Right cardiac atrium (tissue), 5 donors: ENCODE results near the gene CRBN. TPM values are rescaled to one million over a fixed set of nuclear protein-coding genes. Genes with fewer than 3 reads are reported as not detected.

Experiments used
- ATAC-seq, 2 donors: fragments of 200-7000 bp; cut with Tn5 transposase; one replicate each; pipeline versions ENCODE4 v1.8.0 to v1.9.1; 2020; ENCODE audit warnings: moderate library complexity in 2 of 2, mild to moderate bottlenecking in 1 of 2
- DNase-seq, 3 donors: peaks; one replicate each; pipeline ENCODE4 v3.0.0-alpha.2; 2020
- H3K27ac ChIP-seq: one replicate; pipeline ENCODE4 v1.5.1; 2013; ENCODE audit warnings: mild to moderate bottlenecking, low read length, control low read depth, moderate library complexity
- H3K27me3 ChIP-seq: one replicate; pipeline ENCODE4 v1.6.1; 2013; ENCODE audit not compliant: control insufficient read depth, insufficient read depth
- H3K4me1 ChIP-seq: one replicate; pipeline ENCODE4 v1.6.1; 2013; ENCODE audit warnings: low read length; ENCODE audit not compliant: control insufficient read depth, insufficient read depth
- H3K4me3 ChIP-seq: one replicate; pipeline ENCODE4 v1.5.1; 2013; ENCODE audit warnings: low read length, control low read depth
- H3K9me3 ChIP-seq: one replicate; pipeline ENCODE4 v1.6.1; 2013; ENCODE audit warnings: low read length; ENCODE audit not compliant: control insufficient read depth
- WGBS: extraction: QIAGEN DNeasy Blood & Tissue Kit; methylation state at CpG from one replicate; pipeline ENCODE4 v1.1.7; 2013; 5-methylcytosine and 5-hydroxymethylcytosine counted together
- intact Hi-C, 4 donors: fragments of 100-400 bp; cut with DNase I; formaldehyde crosslinking; loops; one replicate each; pipeline versions ENCODE4 v1.11.0 to v1.14.0; 2022 to 2023
- polyA plus RNA-seq: library from polyadenylated mRNA; stranded (reverse); fragments of 200-250 nt; gene quantifications from one replicate; pipeline ENCODE4 v1.2.3, GENCODE V29; 2013
- total RNA-seq, 4 donors: library from RNA; stranded (reverse); fragmentation: NEBNext Ultra II Directional; extraction: Animal tissue kit (Norgen Biotek cat#: 25700); gene quantifications; one replicate each; pipeline ENCODE4 v1.2.1, GENCODE V29; 2021
- donor health status: healthy with polysubstance abuse.
- donor health status: DM: no; HTN: yes; CAD: no.
- donor health status: DM: no; HTN: no; CAD: no.
- donor health status: DM: no; HTN: yes; CAD: no; lungs with severe emphysema.
- donor health status: DM: yes; HTN: yes; CAD: no.

CRBN gene
- total and polyA plus RNA-seq, 5 donors: 24.5 to 56.8 (median 41.9) TPM

DNA sequence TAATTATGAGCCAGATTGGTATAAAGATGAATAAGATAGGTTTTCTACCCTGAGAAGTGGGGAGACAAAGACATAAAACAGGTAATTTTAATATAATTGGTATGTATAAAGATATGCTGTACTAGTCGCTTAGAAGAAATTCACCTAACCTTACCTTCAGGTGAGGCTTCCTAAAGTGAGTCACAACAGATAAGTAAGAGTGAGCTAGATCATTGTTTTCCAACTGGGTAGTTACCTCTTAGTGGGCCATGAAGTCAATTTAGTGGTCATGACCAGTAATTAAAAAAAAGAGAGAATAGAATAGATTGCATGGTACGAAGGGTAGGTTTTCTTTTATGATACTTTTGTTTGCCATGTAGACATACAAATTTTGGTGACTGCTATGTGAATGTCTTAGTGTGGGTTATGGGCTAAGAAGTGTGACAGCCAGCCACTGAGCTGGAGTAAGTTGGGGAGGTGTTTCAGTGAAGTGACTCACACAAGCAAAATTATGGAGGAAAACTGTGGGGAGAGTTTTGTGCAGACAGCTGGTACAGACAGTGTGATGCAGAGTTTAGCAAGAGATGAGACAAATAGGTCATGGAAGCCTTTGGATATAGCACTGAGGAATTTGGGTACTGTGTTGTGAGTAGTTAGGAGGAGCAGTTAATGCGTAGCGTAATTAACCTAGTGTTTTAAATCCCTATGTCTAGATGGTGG is 44.6 kb downstream of the CRBN start:
- intact Hi-C loops: no loop called here
- WGBS: 96% methylated on average over 4 of the region's 4 CpGs
- H3K27ac ChIP-seq: no peak overlapping the region
- DNase-seq (no peak), ATAC-seq (no peak)
- H3K4me3 ChIP-seq: no peak overlapping the region
- H3K9me3 ChIP-seq: no peaks in the 10 kb centered on the region
- H3K4me1 ChIP-seq: peaks cover 2% of the 10 kb centered on the region
- H3K27me3 ChIP-seq: no peaks in the 10 kb centered on the region

DNA sequence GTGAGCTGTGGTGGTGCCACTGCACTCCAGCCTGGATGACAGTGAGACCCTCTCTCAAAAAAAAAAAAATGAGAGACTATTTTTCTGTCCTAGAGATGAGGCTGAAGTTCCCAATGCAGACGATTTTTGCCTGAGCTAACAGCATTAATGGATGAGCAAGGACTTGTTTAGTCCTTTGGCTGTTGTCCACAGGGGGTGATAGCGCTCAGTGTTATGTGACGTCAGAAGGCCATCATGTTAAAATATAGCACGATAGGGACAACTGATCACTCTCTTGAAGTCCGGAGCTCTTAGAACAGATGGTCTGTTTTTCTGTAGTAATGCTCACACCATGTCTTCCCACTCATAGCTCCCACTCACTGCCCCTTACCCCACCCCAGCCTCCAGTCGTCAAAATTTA is 46.0 kb downstream of the CRBN start:
- ATAC-seq (no peak), DNase-seq (no peak)
- H3K27ac ChIP-seq: no peak overlapping the region
- H3K4me1 ChIP-seq: peaks cover 2% of the 10 kb centered on the region
- 70% methylated on average over 6 of the region's 6 CpGs for WGBS
- no peak overlapping the region for H3K4me3 ChIP-seq
- H3K27me3 ChIP-seq: no peaks in the 10 kb centered on the region
- H3K9me3 ChIP-seq: no peaks in the 10 kb centered on the region
- intact Hi-C loops: no loop called here

DNA sequence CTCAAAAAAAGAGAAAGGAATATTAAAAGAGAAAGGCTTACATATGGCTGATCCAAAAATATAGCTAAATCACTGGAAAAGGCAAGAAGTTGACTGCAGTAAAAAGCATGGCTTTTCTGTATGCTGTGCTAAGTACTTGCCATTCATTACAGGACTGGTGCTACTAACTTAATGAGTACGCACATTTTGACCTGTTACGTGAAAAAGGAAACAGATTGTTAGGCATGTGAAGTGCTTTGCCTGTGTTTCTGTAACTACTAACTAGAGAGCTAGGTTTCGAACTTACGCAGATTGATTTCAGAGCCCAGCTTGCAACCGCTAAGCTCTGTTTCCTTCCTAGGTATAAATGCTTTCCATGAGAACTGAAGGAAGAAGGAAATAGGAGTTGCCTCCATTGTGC is 49.9 kb downstream of the CRBN start:
- intact Hi-C loops: no loop called here
- no peak overlapping the region for H3K27ac ChIP-seq
- ATAC-seq (no peak), DNase-seq (no peak)
- no peak overlapping the region for H3K4me3 ChIP-seq
- H3K27me3 ChIP-seq: no peaks in the 10 kb centered on the region
- H3K9me3 ChIP-seq: no peaks in the 10 kb centered on the region
- 67% methylated on average over 5 of the region's 5 CpGs for WGBS
- H3K4me1 ChIP-seq: no peaks in the 10 kb centered on the region

DNA sequence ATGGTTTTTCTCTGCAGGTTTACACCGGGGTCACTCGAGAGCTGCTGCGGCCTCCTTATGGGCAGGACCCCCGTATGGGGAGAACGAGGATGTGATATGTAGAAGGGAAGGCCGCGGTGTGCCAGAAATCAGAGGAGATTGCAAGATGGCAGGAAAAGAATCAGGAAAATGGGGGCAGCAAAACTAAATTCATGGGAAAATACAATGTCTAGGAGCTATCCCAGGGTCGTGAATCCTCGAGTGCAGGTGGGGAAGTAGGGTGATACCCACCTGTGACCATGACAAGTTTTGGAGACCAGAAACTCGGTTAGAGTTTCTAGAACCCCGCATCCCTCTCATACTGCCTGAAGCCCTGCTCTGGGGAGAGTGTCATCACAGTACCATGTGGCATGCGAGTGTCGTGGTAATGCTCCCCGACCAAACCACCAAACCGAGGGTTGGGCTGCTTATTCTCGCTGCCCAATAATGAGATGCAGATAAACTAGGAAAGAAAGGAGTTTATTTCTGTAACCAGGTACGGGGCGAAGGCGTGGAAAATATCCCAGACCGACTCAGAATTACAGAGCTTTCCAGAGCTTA is 52.0 kb downstream of the CRBN start:
- ATAC-seq (peak in 1 of 2 donors; percentile 4), DNase-seq (no peak)
- no peaks in the 10 kb centered on the region for H3K4me1 ChIP-seq
- peak overlapping the region; percentile 65 for H3K4me3 ChIP-seq
- no peaks in the 10 kb centered on the region for H3K9me3 ChIP-seq
- H3K27ac ChIP-seq: peak overlapping the region; percentile 70
- H3K27me3 ChIP-seq: no peaks in the 10 kb centered on the region
- WGBS: 39% methylated on average over 20 of the region's 20 CpGs
- intact Hi-C loops: no loop called here

DNA sequence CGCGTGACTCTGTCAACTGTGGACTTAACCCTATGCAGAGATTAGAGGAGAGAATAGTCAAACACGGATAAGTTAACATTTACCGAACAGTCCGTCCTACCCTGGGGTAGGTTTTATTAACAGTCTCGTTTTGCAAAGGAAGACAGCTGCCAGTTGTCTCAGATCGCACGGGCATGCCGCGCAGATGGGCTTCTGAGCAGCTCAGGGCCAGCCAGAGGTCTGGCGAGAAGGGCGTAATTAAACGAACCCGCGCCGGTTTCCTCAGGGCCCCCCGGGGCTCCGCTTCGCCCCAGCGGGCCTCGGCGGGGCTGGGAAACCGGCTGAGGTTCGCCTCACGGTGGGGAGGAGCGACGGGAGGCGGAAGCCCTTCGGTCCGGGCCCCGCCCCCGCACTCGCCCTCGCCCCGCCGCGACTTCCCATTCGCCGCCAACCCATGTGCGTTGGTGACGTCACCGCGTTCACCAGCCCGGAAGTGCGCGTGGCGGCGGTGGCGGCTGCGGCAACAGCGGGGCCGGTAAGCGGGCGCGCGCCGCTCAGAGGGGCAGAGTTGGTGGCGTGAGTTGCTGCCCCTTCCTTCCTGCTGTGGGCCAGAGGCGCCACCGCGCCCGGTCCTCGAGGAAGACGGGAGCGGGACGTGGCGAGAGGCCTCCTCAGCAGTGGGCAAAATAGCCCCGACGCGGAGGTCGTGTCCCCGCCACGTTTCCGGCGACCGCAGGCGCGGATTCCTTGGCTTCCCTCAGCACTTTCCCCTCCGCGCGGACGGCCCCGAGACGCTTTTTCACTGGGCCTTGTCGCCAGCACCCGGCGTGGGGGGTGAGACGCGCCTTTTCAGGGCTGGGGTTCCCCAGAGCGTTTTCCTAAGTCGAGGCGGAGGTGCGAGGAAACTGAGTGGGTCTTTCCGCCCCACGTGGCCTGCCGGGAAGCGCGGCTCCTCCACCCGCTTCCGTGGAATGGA is 52.7 kb downstream of the CRBN start, which contains the start of gene TRNT1:
Gene TRNT1 (plus strand): TSS at position 464 of the 955 bp plus-strand sequence. CDS start 2,101 bp downstream, outside the sequence.
- ATAC-seq (peak; percentile 99), DNase-seq (peak; percentile 97 to 99 (median 98))
- H3K27me3 ChIP-seq: no peaks in the 10 kb centered on the region
- H3K4me1 ChIP-seq: no peaks in the 10 kb centered on the region
- peak within 1 kb of the TSS; percentile 85 for H3K27ac ChIP-seq
- under 1% methylated on average over 100 of the region's 100 CpGs for WGBS
- peak within 1 kb of the TSS; percentile 65 for H3K4me3 ChIP-seq
- H3K9me3 ChIP-seq: no peaks in the 10 kb centered on the region
- intact Hi-C loops: no loop called here

DNA sequence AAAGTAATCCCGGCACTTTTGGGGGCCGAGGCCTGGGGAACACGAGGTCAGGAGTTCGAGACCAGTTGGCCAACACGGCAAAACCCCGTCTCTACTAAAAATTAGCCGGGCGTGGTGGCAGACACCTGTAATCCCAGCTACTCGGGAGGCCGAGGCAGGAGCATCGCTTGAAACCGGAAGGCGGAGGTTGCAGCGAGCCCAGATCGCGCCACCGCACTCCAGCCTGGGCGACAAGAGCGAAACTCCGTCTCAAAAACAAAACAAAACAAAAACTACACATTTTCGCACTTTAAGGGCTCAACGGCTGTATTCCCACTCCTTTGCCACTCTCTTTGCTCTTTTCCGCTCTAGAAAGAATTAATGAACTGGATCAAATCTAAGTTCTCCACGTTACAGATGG is 53.5 kb downstream of the CRBN start:
- 90% methylated on average over 24 of the region's 24 CpGs for WGBS
- no peak for ATAC-seq
- H3K27ac ChIP-seq: peak overlapping the region; percentile 85
- peak in 2 of 3 donors; percentile 48 to 66 for DNase-seq
- H3K9me3 ChIP-seq: no peaks in the 10 kb centered on the region
- no peaks in the 10 kb centered on the region for H3K27me3 ChIP-seq
- H3K4me1 ChIP-seq: no peaks in the 10 kb centered on the region
- peak overlapping the region; percentile 65 for H3K4me3 ChIP-seq
- intact Hi-C loops: no loop called here

DNA sequence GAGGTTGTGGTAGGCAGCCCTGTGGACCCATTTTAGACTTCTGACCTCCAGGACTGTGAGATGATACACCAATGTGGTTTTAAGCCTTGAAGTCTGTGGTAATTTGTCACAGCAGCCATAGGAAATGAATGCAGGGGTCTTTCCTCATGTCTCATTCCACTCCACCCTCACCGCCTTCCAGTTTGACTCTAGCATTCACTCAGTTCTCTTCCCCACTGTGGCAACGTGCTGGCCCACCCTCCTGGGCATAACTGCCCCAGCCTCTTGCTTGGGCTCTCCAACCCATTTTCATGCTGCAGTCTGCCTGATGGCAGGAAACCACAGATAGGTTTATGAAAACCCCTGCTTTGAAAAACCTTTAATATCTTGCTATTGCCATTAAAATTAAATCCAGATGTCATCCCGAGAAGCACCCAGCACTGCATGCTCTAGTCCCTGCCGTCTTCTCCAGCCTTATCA is 60.1 kb downstream of the CRBN start:
- intact Hi-C loops: no loop called here
- Histone ChIP-seq H3K4me1 (no peaks in the 10 kb centered on the region), H3K27me3 (no peaks in the 10 kb centered on the region), H3K9me3 (no peaks in the 10 kb centered on the region), H3K27ac (no peak overlapping the region), H3K4me3 (no peak overlapping the region)
- WGBS: 66% methylated on average over 4 of the region's 4 CpGs
- DNase-seq (no peak), ATAC-seq (no peak)

DNA sequence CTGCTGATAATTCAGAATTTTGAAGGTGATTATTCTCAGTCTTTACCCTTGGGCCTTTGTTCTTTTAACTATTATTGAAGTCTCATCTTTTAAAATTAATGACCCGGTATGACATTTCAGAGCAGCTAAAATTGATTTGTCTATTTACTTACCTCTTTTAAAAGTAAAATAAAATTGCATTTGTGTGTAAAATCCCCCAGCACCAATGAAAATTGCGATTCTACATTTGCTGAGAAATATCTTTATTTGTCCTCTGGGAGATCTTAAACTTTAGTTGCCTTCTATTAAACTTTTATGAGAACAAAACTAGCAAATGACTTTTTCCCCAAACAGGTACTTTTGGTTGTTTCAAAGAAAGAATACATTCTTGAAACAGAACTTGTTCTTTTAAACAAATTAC is 61.8 kb downstream of the CRBN start:
- WGBS: 90% methylated on average over 2 of the region's 2 CpGs
- no peak for DNase-seq
- ATAC-seq: no peak
- intact Hi-C loops: no loop called here
- no peak overlapping the region for H3K4me3 ChIP-seq
- H3K27me3 ChIP-seq: no peaks in the 10 kb centered on the region
- no peak overlapping the region for H3K27ac ChIP-seq
- no peaks in the 10 kb centered on the region for H3K4me1 ChIP-seq
- H3K9me3 ChIP-seq: no peaks in the 10 kb centered on the region

DNA sequence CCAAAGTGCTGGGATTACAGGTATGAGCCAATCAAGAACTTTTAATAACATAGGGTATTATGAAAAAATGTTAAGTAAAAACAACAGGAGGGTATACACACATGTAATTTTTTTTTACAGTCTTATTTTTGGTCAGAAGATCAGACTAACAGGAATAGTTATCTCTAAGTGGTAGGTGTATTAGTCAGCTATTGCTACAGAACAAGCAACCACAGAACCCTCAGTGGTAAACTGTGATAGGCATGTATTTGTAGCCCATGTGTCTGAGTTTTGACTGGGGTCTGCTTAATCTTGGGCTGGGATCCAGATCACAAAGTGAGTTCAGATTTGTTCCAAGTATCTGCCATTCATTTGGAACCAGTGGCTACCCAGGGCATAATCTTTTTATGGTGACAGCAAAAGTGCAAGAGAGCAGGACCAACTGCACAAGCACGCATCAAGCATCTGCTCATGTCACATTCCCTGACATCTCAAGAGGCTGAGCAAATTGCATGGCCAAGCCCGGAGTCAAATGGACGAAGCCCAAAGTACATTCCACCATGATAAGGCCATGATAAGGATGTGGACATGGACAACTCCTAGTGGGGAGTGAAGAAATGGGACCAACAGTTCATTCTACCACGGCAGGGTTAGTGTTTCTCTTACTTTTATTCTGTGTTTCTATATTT is 66.3 kb downstream of the CRBN start:
- Histone ChIP-seq H3K4me3 (no peak overlapping the region), H3K27ac (no peak overlapping the region), H3K9me3 (no peaks in the 10 kb centered on the region), H3K4me1 (no peaks in the 10 kb centered on the region), H3K27me3 (no peaks in the 10 kb centered on the region)
- 32% methylated on average over 4 of the region's 4 CpGs for WGBS
- peak; percentile 56 to 76 for ATAC-seq
- DNase-seq: no peak
- intact Hi-C loops: no loop called here

DNA sequence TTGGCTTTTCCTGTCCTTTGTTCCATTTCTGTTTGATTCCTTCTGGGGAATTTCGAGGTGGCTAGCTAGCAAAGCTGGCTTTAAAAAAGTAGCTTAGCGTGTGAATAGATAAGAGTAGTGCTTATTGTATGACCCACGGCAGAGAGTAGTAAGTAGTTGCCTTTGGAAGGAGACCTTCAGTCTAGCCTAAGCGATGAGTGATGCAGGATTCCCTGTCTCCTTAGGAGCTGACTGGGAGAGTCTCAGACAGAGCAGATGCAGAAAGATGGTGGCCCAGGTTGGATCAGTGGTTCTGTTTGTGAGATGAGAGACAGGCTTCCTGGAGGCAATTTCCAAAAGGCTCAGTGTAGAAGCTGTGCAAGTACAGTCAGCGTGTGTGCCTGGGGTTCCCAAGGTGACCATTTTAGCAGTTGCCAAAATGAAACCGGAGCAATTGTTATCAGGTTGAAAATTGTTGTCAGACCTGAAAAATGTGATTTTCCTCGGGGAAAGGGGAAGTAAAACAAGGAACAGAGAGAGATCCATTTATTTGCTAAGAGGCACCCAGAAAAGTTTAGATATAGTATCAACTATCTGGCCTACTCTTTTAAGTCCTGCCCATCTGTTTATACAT is 68.6 kb downstream of the CRBN start:
- intact Hi-C loops: no loop called here
- no peaks in the 10 kb centered on the region for H3K27me3 ChIP-seq
- no peaks in the 10 kb centered on the region for H3K4me1 ChIP-seq
- peak in 1 of 2 donors; percentile 28 for ATAC-seq
- DNase-seq: no peak
- H3K27ac ChIP-seq: no peak overlapping the region
- peak overlapping the region; percentile 58 for H3K4me3 ChIP-seq
- H3K9me3 ChIP-seq: no peaks in the 10 kb centered on the region
- WGBS: 44% methylated on average over 7 of the region's 7 CpGs
